Cardiac septum (tissue), 1 donor: Measurements from ENCODE around the gene ENPEP. TPM values are rescaled to one million over a fixed set of nuclear protein-coding genes. Genes with fewer than 3 reads are reported as not detected.
"Not testable (repeated sequence)": the region's sequence is repeated elsewhere in the genome, so short reads cannot be mapped to it uniquely, and the experiment has no call there.

Source experiments
- DNase-seq: peaks from one replicate; pipeline ENCODE4 v3.0.0-alpha.2; 2020; ENCODE audit warnings: low spot score
- intact Hi-C: fragments of 100-400 bp; cut with DNase I; formaldehyde crosslinking; loops from one replicate; pipeline ENCODE4 v1.14.0; 2022
- total RNA-seq: library from RNA; stranded (reverse); fragmentation: NEBNext Ultra II Directional; extraction: Animal tissue kit (Norgen Biotek cat#: 25700); gene quantifications from one replicate; pipeline ENCODE4 v1.2.1, GENCODE V29; 2021
- donor health status: DM: no; HTN: no; CAD: no.

The ENPEP gene
- total RNA-seq, 1 donor from 2014 or later, result 5.3 TPM

- intact Hi-C loops, result no loop called here
- no peak for DNase-seq
Measured at GRCh38 chr4:110480746-110481271, 4.9 kb downstream of the ENPEP start.

GRCh38 chr4:110483516-110483915 is 7.6 kb downstream of the ENPEP start:
- DNase-seq, result no peak
- intact Hi-C loops, result no loop called here

GRCh38 chr4:110484029-110484428 is 8.1 kb downstream of the ENPEP start:
- intact Hi-C loops, result no loop called here
- no peak for DNase-seq

GRCh38 chr4:110484767-110485166 is 8.8 kb downstream of the ENPEP start:
- DNase-seq, result no peak
- intact Hi-C loops, result no loop called here

GRCh38 chr4:110485452-110485851 is 9.5 kb downstream of the ENPEP start:
- intact Hi-C loops, result no loop called here
- DNase-seq, result no peak

- DNase-seq, result no peak
- intact Hi-C loops, result no loop called here
Measured at GRCh38 chr4:110486256-110486655, 10.3 kb downstream of the ENPEP start.

- intact Hi-C loops, DNase-seq: not testable (repeated sequence)
Measured at GRCh38 chr4:110486850-110487249, 10.9 kb downstream of the ENPEP start.

- intact Hi-C loops, result no loop called here
- no peak for DNase-seq
Measured at GRCh38 chr4:110487873-110488272, 11.9 kb downstream of the ENPEP start.

- intact Hi-C loops, result no loop called here
- no peak for DNase-seq
Measured at GRCh38 chr4:110489901-110490508, 14.1 kb downstream of the ENPEP start.

GRCh38 chr4:110492522-110492921 is 16.6 kb downstream of the ENPEP start:
- intact Hi-C loops, result no loop called here
- DNase-seq, result no peak

- intact Hi-C loops, result no loop called here
- no peak for DNase-seq
Measured at GRCh38 chr4:110493520-110493919, 17.6 kb downstream of the ENPEP start.

GRCh38 chr4:110498420-110498819 is 22.5 kb downstream of the ENPEP start:
- no peak for DNase-seq
- intact Hi-C loops, result no loop called here

- intact Hi-C loops, result no loop called here
- DNase-seq, result no peak
Measured at GRCh38 chr4:110499126-110499525, 23.2 kb downstream of the ENPEP start.

- DNase-seq, result no peak
- intact Hi-C loops, result no loop called here
Measured at GRCh38 chr4:110501826-110502225, 25.9 kb downstream of the ENPEP start.

GRCh38 chr4:110503270-110504083 is 27.5 kb downstream of the ENPEP start:
- intact Hi-C loops, result no loop called here
- no peak for DNase-seq

GRCh38 chr4:110504084-110504435 is 28.1 kb downstream of the ENPEP start:
- intact Hi-C loops, result no loop called here

GRCh38 chr4:110505440-110505839 is 29.5 kb downstream of the ENPEP start:
- intact Hi-C loops, result no loop called here
- no peak for DNase-seq

More at GRCh38 chr4:110504084-110504435, 28.1 kb downstream of the ENPEP start:
- no peak for DNase-seq

- DNase-seq, result no peak
- intact Hi-C loops, result no loop called here
Measured at GRCh38 chr4:110508827-110509710, 33.1 kb downstream of the ENPEP start.

- DNase-seq, result no peak
- intact Hi-C loops, result loop anchor here (2.0 to 10.0 kb wide), 3 partner anchors 165 to 315 kb away; partner anchors contain the start of gene ELOVL6
Measured at GRCh38 chr4:110510277-110510676, 34.3 kb downstream of the ENPEP start.
